HG03139 (cell line): ENCODE data around the gene STRIP1.
A peak's percentile ranks its signal among the peaks of the same experiment; 100 is the strongest.
"Not testable (repeated sequence)": the region's sequence is repeated elsewhere in the genome, so short reads cannot be mapped to it uniquely, and the experiment has no call there.

Source experiments
- ATAC-seq: cut with Tn5 transposase; IDR thresholded peaks from one replicate; pipeline ENCODE4 v1.9.1; 2021; ENCODE audit not compliant: unreplicated experiment

STRIP1 gene

GRCh38 chr1:110068646-110069403 is 34.4 kb downstream of the STRIP1 start:
- no peak for ATAC-seq

- ATAC-seq, result no peak
Measured at GRCh38 chr1:110069404-110070281, 35.2 kb downstream of the STRIP1 start.

GRCh38 chr1:110070282-110070669 is 35.9 kb downstream of the STRIP1 start:
- ATAC-seq, result no peak

- no peak for ATAC-seq
Measured at GRCh38 chr1:110070671-110071242, 36.3 kb downstream of the STRIP1 start, which contains the start of gene ALX3. TSS of gene ALX3 (minus strand) at chr1:110070672. CDS start at chr1:110070612, 60 bp downstream.

GRCh38 chr1:110074166-110074565 is 39.7 kb downstream of the STRIP1 start:
- no peak for ATAC-seq

- ATAC-seq, result no peak
Measured at GRCh38 chr1:110076789-110077500, 42.5 kb downstream of the STRIP1 start.

- not testable (repeated sequence) for ATAC-seq
Measured at GRCh38 chr1:110079995-110080394, 45.6 kb downstream of the STRIP1 start.

GRCh38 chr1:110081061-110081460 is 46.6 kb downstream of the STRIP1 start:
- no peak for ATAC-seq

- no peak for ATAC-seq
Measured at GRCh38 chr1:110082477-110082876, 48.1 kb downstream of the STRIP1 start.

- ATAC-seq, result no peak
Measured at GRCh38 chr1:110083061-110083865, 48.8 kb downstream of the STRIP1 start.

- no peak for ATAC-seq
Measured at GRCh38 chr1:110083866-110084226, 49.4 kb downstream of the STRIP1 start.

GRCh38 chr1:110084227-110085078 is 50.0 kb downstream of the STRIP1 start:
- no peak for ATAC-seq

- no peak for ATAC-seq
Measured at GRCh38 chr1:110085671-110086070, 51.2 kb downstream of the STRIP1 start.

GRCh38 chr1:110086961-110087360 is 52.5 kb downstream of the STRIP1 start:
- no peak for ATAC-seq

- ATAC-seq, result peak; percentile 52
Measured at GRCh38 chr1:110087812-110088738, 53.7 kb downstream of the STRIP1 start.

- ATAC-seq, result no peak
Measured at GRCh38 chr1:110088739-110089316, 54.4 kb downstream of the STRIP1 start.

- ATAC-seq, result no peak
Measured at GRCh38 chr1:110089561-110090275, 55.3 kb downstream of the STRIP1 start.
